Measurements from ENCODE around the gene PDP2.
"Not testable (repeated sequence)": the region's sequence is repeated elsewhere in the genome, so short reads cannot be mapped to it uniquely, and the experiment has no call there.

The PDP2 gene

DNA sequence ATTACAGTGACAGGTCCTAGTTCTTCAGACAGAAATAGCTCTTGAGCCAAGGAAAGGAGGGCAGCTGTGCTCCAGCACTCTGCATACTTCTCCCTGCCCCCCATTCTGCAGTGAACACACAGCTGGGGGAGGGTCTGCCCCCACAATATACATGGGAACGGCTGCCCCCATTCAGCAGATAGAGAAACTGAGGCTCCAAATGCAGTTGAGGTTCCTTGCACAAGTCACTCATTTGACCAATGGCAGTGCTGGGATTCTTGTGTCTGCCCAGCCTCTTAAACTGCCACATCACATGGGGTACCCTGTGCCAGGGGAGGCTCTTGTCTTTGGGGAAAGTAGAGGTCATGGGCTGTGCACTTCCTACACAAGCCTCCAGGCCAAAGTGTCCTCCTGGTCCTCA is 10.9 kb upstream of the PDP2 start:
- no peaks in the 10 kb centered on the region for H3K36me3 ChIP-seq (ENCODE audit: control insufficient read depth, low read length)
- H3K27me3 ChIP-seq (ENCODE audit: control insufficient read depth, low read length): no peaks in the 10 kb centered on the region
- H3K9me2 ChIP-seq (replicated peaks; ENCODE audit: control insufficient read depth, low read length): no peaks in the 10 kb centered on the region
- no peak overlapping the region for H3K4me2 ChIP-seq (ENCODE audit: low read length)
- no peak overlapping the region for H3K27ac ChIP-seq (ENCODE audit: low read depth, low read length)
- peaks cover 16% of the 10 kb centered on the region for H3K4me1 ChIP-seq (ENCODE audit: control insufficient read depth, low read length)
- no peak overlapping the region for H3K4me3 ChIP-seq (ENCODE audit: low read length)
- TF ChIP-seq, protein P1, sequence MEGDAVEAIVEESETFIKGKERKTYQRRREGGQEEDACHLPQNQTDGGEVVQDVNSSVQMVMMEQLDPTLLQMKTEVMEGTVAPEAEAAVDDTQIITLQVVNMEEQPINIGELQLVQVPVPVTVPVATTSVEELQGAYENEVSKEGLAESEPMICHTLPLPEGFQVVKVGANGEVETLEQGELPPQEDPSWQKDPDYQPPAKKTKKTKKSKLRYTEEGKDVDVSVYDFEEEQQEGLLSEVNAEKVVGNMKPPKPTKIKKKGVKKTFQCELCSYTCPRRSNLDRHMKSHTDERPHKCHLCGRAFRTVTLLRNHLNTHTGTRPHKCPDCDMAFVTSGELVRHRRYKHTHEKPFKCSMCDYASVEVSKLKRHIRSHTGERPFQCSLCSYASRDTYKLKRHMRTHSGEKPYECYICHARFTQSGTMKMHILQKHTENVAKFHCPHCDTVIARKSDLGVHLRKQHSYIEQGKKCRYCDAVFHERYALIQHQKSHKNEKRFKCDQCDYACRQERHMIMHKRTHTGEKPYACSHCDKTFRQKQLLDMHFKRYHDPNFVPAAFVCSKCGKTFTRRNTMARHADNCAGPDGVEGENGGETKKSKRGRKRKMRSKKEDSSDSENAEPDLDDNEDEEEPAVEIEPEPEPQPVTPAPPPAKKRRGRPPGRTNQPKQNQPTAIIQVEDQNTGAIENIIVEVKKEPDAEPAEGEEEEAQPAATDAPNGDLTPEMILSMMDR (IDR thresholded peaks at IDR 0.05; ENCODE audit: low read depth, low read length, poor library complexity, severe bottlenecking): no peak
- no peak for TF ChIP-seq EZH2phosphoT487 (IDR thresholded peaks at IDR 0.05; ENCODE audit: borderline replicate concordance, low read length)
- no peaks in the 10 kb centered on the region for H3K9me3 ChIP-seq (ENCODE audit: control insufficient read depth, insufficient read depth, low read length)
- H3K79me2 ChIP-seq (ENCODE audit: control insufficient read depth, low read length): no peaks in the 10 kb centered on the region
- no peaks in the 10 kb centered on the region for H4K20me1 ChIP-seq (ENCODE audit: control insufficient read depth, insufficient read depth, low read depth, low read length)
- H3F3A ChIP-seq (ENCODE audit: control insufficient read depth, insufficient read depth): peaks cover 7% of the 10 kb centered on the region

GRCh38 chr16:66871363-66871762 is 9.0 kb upstream of the PDP2 start:
- H3K79me2 ChIP-seq (ENCODE audit: control insufficient read depth, low read length); H3K4me3 ChIP-seq (ENCODE audit: low read length); H3K9me2 ChIP-seq (replicated peaks; ENCODE audit: control insufficient read depth, low read length); H3K27ac ChIP-seq (ENCODE audit: low read depth, low read length); H3K4me2 ChIP-seq (ENCODE audit: low read length); H4K20me1 ChIP-seq (ENCODE audit: control insufficient read depth, insufficient read depth, low read depth, low read length); H3K27me3 ChIP-seq (ENCODE audit: control insufficient read depth, low read length); H3K9me3 ChIP-seq (ENCODE audit: control insufficient read depth, insufficient read depth, low read length); H3K36me3 ChIP-seq (ENCODE audit: control insufficient read depth, low read length); H3F3A ChIP-seq (ENCODE audit: control insufficient read depth, insufficient read depth): not testable (repeated sequence)
- H3K4me1 ChIP-seq (ENCODE audit: control insufficient read depth, low read length): peaks cover 33% of the 10 kb centered on the region

DNA sequence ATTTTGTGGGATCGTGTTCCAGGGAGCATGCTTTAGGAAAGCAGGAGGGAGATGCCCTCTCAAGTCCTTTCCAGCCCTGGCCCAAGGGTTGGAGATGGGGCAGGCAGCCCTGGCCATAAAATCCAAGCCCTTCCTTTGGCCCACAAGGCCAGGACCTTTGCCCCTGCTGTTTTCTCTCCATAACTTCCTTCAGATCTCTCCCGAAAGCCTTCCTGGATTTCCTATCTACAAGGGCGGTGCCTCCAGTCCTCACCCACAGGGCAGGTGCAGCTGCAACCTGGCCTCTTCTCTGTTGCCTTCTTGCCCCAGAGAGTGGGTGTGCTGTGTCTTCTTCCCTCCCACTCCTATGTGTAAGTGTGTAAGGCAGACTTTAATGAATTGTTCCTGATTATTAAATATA is 8.5 kb upstream of the PDP2 start:
- Histone ChIP-seq H3K9me3 (ENCODE audit: control insufficient read depth, insufficient read depth, low read length) (no peaks in the 10 kb centered on the region), H3K4me1 (ENCODE audit: control insufficient read depth, low read length) (peaks cover 36% of the 10 kb centered on the region), H3K79me2 (ENCODE audit: control insufficient read depth, low read length) (no peaks in the 10 kb centered on the region), H3K9me2 (replicated peaks; ENCODE audit: control insufficient read depth, low read length) (no peaks in the 10 kb centered on the region), H3K27ac (ENCODE audit: low read depth, low read length) (no peak overlapping the region), H3K27me3 (ENCODE audit: control insufficient read depth, low read length) (no peaks in the 10 kb centered on the region), H4K20me1 (ENCODE audit: control insufficient read depth, insufficient read depth, low read depth, low read length) (no peaks in the 10 kb centered on the region), H3F3A (ENCODE audit: control insufficient read depth, insufficient read depth) (peaks cover 9% of the 10 kb centered on the region), H3K4me3 (ENCODE audit: low read length) (no peak overlapping the region), H3K36me3 (ENCODE audit: control insufficient read depth, low read length) (no peaks in the 10 kb centered on the region), H3K4me2 (ENCODE audit: low read length) (no peak overlapping the region)
- TF ChIP-seq EZH2phosphoT487 (IDR thresholded peaks at IDR 0.05; ENCODE audit: borderline replicate concordance, low read length): no peak

GRCh38 chr16:66872559-66872942 is 7.8 kb upstream of the PDP2 start:
- no peaks in the 10 kb centered on the region for H4K20me1 ChIP-seq (ENCODE audit: control insufficient read depth, insufficient read depth, low read depth, low read length)
- peaks cover 9% of the 10 kb centered on the region for H3F3A ChIP-seq (ENCODE audit: control insufficient read depth, insufficient read depth)
- H3K9me2 ChIP-seq (replicated peaks; ENCODE audit: control insufficient read depth, low read length): no peaks in the 10 kb centered on the region
- no peaks in the 10 kb centered on the region for H3K36me3 ChIP-seq (ENCODE audit: control insufficient read depth, low read length)
- TF ChIP-seq EZH2phosphoT487 (IDR thresholded peaks at IDR 0.05; ENCODE audit: borderline replicate concordance, low read length): no peak
- TF ChIP-seq, protein P1 (IDR thresholded peaks at IDR 0.05; ENCODE audit: low read depth, low read length, poor library complexity, severe bottlenecking): no peak
- H3K4me1 ChIP-seq (ENCODE audit: control insufficient read depth, low read length): peaks cover 36% of the 10 kb centered on the region
- peak overlapping the region; percentile 90 for H3K4me2 ChIP-seq (ENCODE audit: low read length)
- H3K9me3 ChIP-seq (ENCODE audit: control insufficient read depth, insufficient read depth, low read length): no peaks in the 10 kb centered on the region
- no peaks in the 10 kb centered on the region for H3K79me2 ChIP-seq (ENCODE audit: control insufficient read depth, low read length)
- no peaks in the 10 kb centered on the region for H3K27me3 ChIP-seq (ENCODE audit: control insufficient read depth, low read length)
- peak overlapping the region; percentile 75 for H3K4me3 ChIP-seq (ENCODE audit: low read length)
- no peak overlapping the region for H3K27ac ChIP-seq (ENCODE audit: low read depth, low read length)
